WTC11 (cell line): ENCODE measurements around the gene DCD. TPM values are rescaled to one million over a fixed set of nuclear protein-coding genes. Genes with fewer than 3 reads are reported as not detected.

ENCODE experiments used
- ATAC-seq: fragments of 200-7000 bp; cut with Tn5 transposase; 2 replicates; pipeline ENCODE4 v1.10.0; 2021; ENCODE audit warnings: mild to moderate bottlenecking, moderate library complexity
- Bru-seq: library from RNA; stranded (reverse); fragments of 400-500 nt; gene quantifications from one replicate; lab custom pipeline; 2021; lab: Mats Ljungman, UMichigan
- CTCF ChIA-PET: fragments of 300-600 bp; sonication (Branson Sonifier 250); formaldehyde crosslinking; loops from one replicate; lab custom pipeline; 2021; ENCODE audit warnings: antibody characterized with exemption; lab: Charles Lee
- POLR2A ChIA-PET: fragments of 350-600 bp; sonication (Branson Sonifier 250); formaldehyde crosslinking; loops from one replicate; lab custom pipeline; 2021; ENCODE audit warnings: antibody characterized with exemption; lab: Charles Lee
- DNase-seq: peaks from one replicate; pipeline ENCODE4 v3.0.0; 2021; ENCODE audit warnings: low spot score
- H3K27ac Mint-ChIP-seq: 2 replicates; pipeline ENCODE4 v1.8.0; 2021; ENCODE audit warnings: mixed read lengths
- H3K27me3 Mint-ChIP-seq: 2 replicates; pipeline ENCODE4 v1.8.0; 2021; ENCODE audit warnings: low read depth, mild to moderate bottlenecking, moderate library complexity, mixed read lengths
- H3K36me3 Mint-ChIP-seq: 2 replicates; pipeline ENCODE4 v1.8.0; 2021; ENCODE audit warnings: mixed read lengths
- H3K4me1 Mint-ChIP-seq: 2 replicates; pipeline ENCODE4 v1.8.0; 2022; ENCODE audit warnings: mixed read lengths
- H3K4me3 Mint-ChIP-seq: 2 replicates; pipeline ENCODE4 v1.8.0; 2021; ENCODE audit warnings: mild to moderate bottlenecking, moderate library complexity, mixed read lengths
- H3K9me3 Mint-ChIP-seq: 2 replicates; pipeline ENCODE4 v1.8.0; 2021; ENCODE audit warnings: mixed read lengths
- CREM ChIP-seq: sonication (generic); formaldehyde crosslinking; IDR thresholded peaks from 2 replicates; pipeline ENCODE4 v1.8.1; 2022; ENCODE audit warnings: mild to moderate bottlenecking, missing genetic modification reagents, moderate library complexity
- ETV6 ChIP-seq: sonication (generic); formaldehyde crosslinking; IDR thresholded peaks from 2 replicates; pipeline ENCODE4 v1.8.1; 2022; ENCODE audit warnings: mild to moderate bottlenecking, missing genetic modification reagents
- FOXP1 ChIP-seq: sonication (generic); formaldehyde crosslinking; IDR thresholded peaks from 2 replicates; pipeline ENCODE4 v1.8.0; 2022; ENCODE audit warnings: missing genetic modification reagents, mild to moderate bottlenecking, moderate library complexity, borderline replicate concordance
- IRF2 ChIP-seq: sonication (generic); formaldehyde crosslinking; IDR thresholded peaks from 2 replicates; pipeline ENCODE4 v1.8.0; 2022; ENCODE audit warnings: low read depth, missing genetic modification reagents, borderline replicate concordance
- JUN ChIP-seq: sonication (generic); formaldehyde crosslinking; IDR thresholded peaks from 2 replicates; pipeline ENCODE4 v1.8.0; 2023; ENCODE audit warnings: mild to moderate bottlenecking, missing genetic modification reagents
- RORB ChIP-seq: fragments of 250-450 bp; sonication (Bioruptor Pico); IDR thresholded peaks from 2 replicates; pipeline ENCODE4 v1.9.0; 2021; ENCODE audit warnings: mild to moderate bottlenecking
- SMAD3 ChIP-seq: sonication (generic); formaldehyde crosslinking; IDR thresholded peaks from 2 replicates; pipeline ENCODE4 v1.8.0; 2022; ENCODE audit warnings: missing genetic modification reagents, mild to moderate bottlenecking, borderline replicate concordance
- SMAD4 ChIP-seq: sonication (generic); formaldehyde crosslinking; IDR thresholded peaks from 2 replicates; pipeline ENCODE4 v1.8.0; 2022; ENCODE audit warnings: mild to moderate bottlenecking, missing genetic modification reagents
- SOX15 ChIP-seq: fragments of 250-450 bp; sonication (Bioruptor Pico); IDR thresholded peaks from 2 replicates; pipeline ENCODE4 v1.9.0; 2021; ENCODE audit warnings: mild to moderate bottlenecking
- ZNF232 ChIP-seq: sonication (generic); formaldehyde crosslinking; IDR thresholded peaks from 2 replicates; pipeline ENCODE4 v1.8.0; 2022; ENCODE audit warnings: mild to moderate bottlenecking, missing genetic modification reagents
- long read RNA-seq, 3 experiments: library from RNA in 1 of 3; library from capped mRNA in 1 of 3; library from polyadenylated mRNA in 1 of 3; unstranded in 2 of 3; stranded (forward) in 1 of 3; transcript quantifications; one replicate each; pipeline ENCODE4 v2.0.0, GENCODE V29; 2021
- total RNA-seq: library from RNA; stranded (reverse); gene quantifications from 3 replicates; pipeline ENCODE4 v1.2.3, GENCODE V29; 2021
- TF ChIP-seq, protein P1 (sequence below): fragments of 250-450 bp; sonication (Bioruptor Pico); conservative IDR thresholded peaks from 2 replicates; pipeline ENCODE4 v1.9.0; 2021; ENCODE audit warnings: mild to moderate bottlenecking
- TF ChIP-seq, protein P2 (sequence below): fragments of 250-450 bp; sonication (Bioruptor Pico); IDR thresholded peaks from 2 replicates; pipeline ENCODE4 v2.1.2; 2022; ENCODE audit warnings: mild to moderate bottlenecking, moderate library complexity
- TF ChIP-seq, protein P3 (sequence below): sonication (generic); formaldehyde crosslinking; IDR thresholded peaks from 2 replicates; pipeline ENCODE4 v1.8.1; 2023; ENCODE audit warnings: mild to moderate bottlenecking, moderate library complexity, missing genetic modification reagents
- TF ChIP-seq, protein P4 (sequence below): sonication (generic); formaldehyde crosslinking; IDR thresholded peaks from 2 replicates; pipeline ENCODE4 v1.8.0; 2023; ENCODE audit warnings: mild to moderate bottlenecking, missing genetic modification reagents
- TF ChIP-seq, protein P5 (sequence below): sonication (generic); formaldehyde crosslinking; IDR thresholded peaks from 2 replicates; pipeline ENCODE4 v1.8.1; 2023; ENCODE audit warnings: mild to moderate bottlenecking, missing genetic modification reagents, moderate library complexity
- TF ChIP-seq, protein P6 (sequence below): fragments of 200-600 bp; IDR thresholded peaks from 2 replicates; pipeline ENCODE4 v1.8.0; 2022; ENCODE audit warnings: antibody characterized with exemption
- TF ChIP-seq, protein P7 (sequence below): sonication (generic); formaldehyde crosslinking; IDR thresholded peaks from 2 replicates; pipeline ENCODE4 v1.8.1; 2023; ENCODE audit warnings: mild to moderate bottlenecking, missing genetic modification reagents

DCD gene, protein sequence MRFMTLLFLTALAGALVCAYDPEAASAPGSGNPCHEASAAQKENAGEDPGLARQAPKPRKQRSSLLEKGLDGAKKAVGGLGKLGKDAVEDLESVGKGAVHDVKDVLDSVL
- total RNA-seq = not detected in 3 replicates
- not detected for Bru-seq, nascent RNA
- long read RNA-seq, experiment 1 = 0 reads
- long read RNA-seq, experiment 2 = 0 reads
- long read RNA-seq, experiment 3 = 0 reads

DNA sequence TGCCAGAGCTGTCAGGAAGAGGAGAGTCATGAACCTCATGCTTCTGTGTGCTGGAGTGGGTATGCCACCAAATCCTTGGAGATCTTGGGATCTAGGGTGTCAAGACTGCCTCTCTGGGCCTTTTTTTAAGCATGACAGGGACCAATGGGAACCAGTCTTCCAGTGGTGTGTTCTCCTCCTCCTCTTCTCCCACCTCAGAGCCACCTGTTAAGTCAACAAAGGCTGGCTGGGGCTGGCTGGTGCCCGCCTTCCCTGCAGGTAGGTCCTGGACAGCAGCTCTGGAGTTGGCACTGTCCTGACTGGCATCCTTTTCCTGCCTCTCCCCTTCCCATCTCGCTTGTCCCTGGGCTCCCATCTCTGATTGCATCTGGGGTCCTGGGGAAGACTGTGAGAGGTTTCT, at the start of gene DCD:
DCD (minus strand) TSS at position 101 of the 400 bp plus-strand sequence; CDS start at position 39, 62 bp downstream.
- CTCF ChIA-PET = interaction anchor here (2.0 to 2.4 kb wide), 2 partner anchors 10 to 69 kb away, joined by 5 to 10 read pairs; no protein-coding TSS in a partner anchor

DNA sequence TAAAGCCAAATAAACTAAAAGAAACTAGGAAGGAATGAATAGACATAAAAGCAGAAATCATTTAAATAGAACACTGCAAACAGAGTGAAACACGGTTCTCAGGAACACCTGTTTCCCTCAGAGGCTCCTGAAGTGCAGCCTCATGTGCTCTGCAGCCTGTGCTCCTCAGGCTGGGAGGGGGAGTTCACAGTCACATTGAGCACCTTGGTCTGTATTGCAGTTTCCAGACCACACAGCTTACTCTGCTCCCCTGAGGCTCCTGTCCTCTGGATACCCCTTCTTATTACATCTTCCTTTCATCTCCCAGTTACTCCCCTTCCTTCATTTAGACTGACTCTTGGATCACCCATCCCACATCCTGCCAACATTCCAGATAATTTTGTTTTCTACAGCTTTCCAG, 49.7 kb upstream of the DCD start:
- ATAC-seq = peak; percentile 49; the same call in 1 of the 2 replicates
- Mint-ChIP-seq H3K4me3 (no peak overlapping the region), H3K27ac (no peak overlapping the region), H3K4me1 (peaks cover 22% of the 10 kb centered on the region), H3K27me3 (no peaks in the 10 kb centered on the region), H3K9me3 (no peaks in the 10 kb centered on the region), H3K36me3 (no peaks in the 10 kb centered on the region)
- POLR2A ChIA-PET = no interaction called here
- TF ChIP-seq, protein P1, sequence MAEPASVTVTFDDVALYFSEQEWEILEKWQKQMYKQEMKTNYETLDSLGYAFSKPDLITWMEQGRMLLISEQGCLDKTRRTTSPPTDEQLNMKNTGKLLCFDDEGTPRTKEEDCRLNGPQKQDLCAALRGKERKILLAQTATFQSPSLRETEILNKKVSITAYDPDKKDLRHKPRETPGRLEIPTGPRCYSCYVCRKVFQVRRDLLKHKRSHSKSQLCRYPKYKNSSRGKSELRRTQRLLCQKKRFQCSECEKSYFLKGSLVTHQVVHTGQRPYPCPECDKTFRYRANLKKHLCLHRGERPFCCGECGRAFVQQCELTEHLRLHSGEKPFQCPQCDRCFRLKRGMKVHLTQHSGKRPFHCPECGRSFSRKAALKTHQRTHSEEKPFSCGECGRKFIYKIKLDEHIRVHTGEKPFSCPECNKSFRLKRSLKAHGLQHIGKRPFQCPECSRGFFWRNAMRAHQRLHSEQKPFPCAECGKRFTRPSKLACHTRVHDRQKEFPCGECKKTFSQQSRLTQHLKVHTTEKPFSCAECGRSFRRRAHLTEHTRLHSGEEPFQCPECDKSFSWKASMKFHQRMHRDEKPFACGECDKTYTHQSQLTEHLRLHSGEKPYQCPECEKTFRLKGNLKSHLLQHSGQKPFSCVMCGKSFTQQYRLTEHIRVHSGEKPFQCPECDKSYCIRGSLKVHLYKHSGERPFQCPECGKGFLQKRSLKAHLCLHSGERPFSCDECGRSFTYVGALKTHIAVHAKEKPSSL (CRISPR knock-in tag) = no peak
- TF ChIP-seq CREM (CRISPR knock-in tag) (no peak), ZNF232 (CRISPR knock-in tag) (no peak), SOX15 (CRISPR knock-in tag) (no peak), IRF2 (CRISPR knock-in tag) (no peak), JUN (CRISPR knock-in tag) (no peak)
- TF ChIP-seq, protein P2, sequence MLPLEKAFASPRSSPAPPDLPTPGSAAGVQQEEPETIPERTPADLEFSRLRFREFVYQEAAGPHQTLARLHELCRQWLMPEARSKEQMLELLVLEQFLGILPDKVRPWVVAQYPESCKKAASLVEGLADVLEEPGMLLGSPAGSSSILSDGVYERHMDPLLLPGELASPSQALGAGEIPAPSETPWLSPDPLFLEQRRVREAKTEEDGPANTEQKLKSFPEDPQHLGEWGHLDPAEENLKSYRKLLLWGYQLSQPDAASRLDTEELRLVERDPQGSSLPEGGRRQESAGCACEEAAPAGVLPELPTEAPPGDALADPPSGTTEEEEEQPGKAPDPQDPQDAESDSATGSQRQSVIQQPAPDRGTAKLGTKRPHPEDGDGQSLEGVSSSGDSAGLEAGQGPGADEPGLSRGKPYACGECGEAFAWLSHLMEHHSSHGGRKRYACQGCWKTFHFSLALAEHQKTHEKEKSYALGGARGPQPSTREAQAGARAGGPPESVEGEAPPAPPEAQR (CRISPR knock-in tag) = no peak
- TF ChIP-seq, protein P3, sequence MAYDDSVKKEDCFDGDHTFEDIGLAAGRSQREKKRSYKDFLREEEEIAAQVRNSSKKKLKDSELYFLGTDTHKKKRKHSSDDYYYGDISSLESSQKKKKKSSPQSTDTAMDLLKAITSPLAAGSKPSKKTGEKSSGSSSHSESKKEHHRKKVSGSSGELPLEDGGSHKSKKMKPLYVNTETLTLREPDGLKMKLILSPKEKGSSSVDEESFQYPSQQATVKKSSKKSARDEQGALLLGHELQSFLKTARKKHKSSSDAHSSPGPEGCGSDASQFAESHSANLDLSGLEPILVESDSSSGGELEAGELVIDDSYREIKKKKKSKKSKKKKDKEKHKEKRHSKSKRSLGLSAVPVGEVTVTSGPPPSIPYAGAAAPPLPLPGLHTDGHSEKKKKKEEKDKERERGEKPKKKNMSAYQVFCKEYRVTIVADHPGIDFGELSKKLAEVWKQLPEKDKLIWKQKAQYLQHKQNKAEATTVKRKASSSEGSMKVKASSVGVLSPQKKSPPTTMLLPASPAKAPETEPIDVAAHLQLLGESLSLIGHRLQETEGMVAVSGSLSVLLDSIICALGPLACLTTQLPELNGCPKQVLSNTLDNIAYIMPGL (CRISPR knock-in tag) = no peak
- TF ChIP-seq, protein P4, sequence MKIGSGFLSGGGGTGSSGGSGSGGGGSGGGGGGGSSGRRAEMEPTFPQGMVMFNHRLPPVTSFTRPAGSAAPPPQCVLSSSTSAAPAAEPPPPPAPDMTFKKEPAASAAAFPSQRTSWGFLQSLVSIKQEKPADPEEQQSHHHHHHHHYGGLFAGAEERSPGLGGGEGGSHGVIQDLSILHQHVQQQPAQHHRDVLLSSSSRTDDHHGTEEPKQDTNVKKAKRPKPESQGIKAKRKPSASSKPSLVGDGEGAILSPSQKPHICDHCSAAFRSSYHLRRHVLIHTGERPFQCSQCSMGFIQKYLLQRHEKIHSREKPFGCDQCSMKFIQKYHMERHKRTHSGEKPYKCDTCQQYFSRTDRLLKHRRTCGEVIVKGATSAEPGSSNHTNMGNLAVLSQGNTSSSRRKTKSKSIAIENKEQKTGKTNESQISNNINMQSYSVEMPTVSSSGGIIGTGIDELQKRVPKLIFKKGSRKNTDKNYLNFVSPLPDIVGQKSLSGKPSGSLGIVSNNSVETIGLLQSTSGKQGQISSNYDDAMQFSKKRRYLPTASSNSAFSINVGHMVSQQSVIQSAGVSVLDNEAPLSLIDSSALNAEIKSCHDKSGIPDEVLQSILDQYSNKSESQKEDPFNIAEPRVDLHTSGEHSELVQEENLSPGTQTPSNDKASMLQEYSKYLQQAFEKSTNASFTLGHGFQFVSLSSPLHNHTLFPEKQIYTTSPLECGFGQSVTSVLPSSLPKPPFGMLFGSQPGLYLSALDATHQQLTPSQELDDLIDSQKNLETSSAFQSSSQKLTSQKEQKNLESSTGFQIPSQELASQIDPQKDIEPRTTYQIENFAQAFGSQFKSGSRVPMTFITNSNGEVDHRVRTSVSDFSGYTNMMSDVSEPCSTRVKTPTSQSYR (CRISPR knock-in tag) = no peak
- TF ChIP-seq, protein P5, sequence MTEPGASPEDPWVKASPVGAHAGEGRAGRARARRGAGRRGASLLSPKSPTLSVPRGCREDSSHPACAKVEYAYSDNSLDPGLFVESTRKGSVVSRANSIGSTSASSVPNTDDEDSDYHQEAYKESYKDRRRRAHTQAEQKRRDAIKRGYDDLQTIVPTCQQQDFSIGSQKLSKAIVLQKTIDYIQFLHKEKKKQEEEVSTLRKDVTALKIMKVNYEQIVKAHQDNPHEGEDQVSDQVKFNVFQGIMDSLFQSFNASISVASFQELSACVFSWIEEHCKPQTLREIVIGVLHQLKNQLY = no peak
- CTCF ChIA-PET = interaction anchor here (0.6 to 1.6 kb wide), 3 partner anchors 15 to 125 kb away, joined by 3 to 4 read pairs (median 3); no protein-coding TSS in a partner anchor
- no peak for DNase-seq

More for the DNA sequence above, at the start of gene DCD:
- H3K27me3 Mint-ChIP-seq = peaks cover 33% of the 10 kb centered on the region
- H3K4me3 Mint-ChIP-seq = no peak within 1 kb of the TSS
- no peaks in the 10 kb centered on the region for H3K4me1 Mint-ChIP-seq
- no peak within 1 kb of the TSS for H3K27ac Mint-ChIP-seq
- H3K9me3 Mint-ChIP-seq = no peaks in the 10 kb centered on the region
- no peaks in the 10 kb centered on the region for H3K36me3 Mint-ChIP-seq
- ATAC-seq (no peak), DNase-seq (no peak)
- POLR2A ChIA-PET = no interaction called here
- TF ChIP-seq SMAD3 (no peak), FOXP1 (CRISPR knock-in tag) (no peak), ETV6 (CRISPR knock-in tag) (no peak), RORB (no peak), SMAD4 (no peak)
- TF ChIP-seq, protein P6, sequence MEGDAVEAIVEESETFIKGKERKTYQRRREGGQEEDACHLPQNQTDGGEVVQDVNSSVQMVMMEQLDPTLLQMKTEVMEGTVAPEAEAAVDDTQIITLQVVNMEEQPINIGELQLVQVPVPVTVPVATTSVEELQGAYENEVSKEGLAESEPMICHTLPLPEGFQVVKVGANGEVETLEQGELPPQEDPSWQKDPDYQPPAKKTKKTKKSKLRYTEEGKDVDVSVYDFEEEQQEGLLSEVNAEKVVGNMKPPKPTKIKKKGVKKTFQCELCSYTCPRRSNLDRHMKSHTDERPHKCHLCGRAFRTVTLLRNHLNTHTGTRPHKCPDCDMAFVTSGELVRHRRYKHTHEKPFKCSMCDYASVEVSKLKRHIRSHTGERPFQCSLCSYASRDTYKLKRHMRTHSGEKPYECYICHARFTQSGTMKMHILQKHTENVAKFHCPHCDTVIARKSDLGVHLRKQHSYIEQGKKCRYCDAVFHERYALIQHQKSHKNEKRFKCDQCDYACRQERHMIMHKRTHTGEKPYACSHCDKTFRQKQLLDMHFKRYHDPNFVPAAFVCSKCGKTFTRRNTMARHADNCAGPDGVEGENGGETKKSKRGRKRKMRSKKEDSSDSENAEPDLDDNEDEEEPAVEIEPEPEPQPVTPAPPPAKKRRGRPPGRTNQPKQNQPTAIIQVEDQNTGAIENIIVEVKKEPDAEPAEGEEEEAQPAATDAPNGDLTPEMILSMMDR = no peak
- TF ChIP-seq, protein P7, sequence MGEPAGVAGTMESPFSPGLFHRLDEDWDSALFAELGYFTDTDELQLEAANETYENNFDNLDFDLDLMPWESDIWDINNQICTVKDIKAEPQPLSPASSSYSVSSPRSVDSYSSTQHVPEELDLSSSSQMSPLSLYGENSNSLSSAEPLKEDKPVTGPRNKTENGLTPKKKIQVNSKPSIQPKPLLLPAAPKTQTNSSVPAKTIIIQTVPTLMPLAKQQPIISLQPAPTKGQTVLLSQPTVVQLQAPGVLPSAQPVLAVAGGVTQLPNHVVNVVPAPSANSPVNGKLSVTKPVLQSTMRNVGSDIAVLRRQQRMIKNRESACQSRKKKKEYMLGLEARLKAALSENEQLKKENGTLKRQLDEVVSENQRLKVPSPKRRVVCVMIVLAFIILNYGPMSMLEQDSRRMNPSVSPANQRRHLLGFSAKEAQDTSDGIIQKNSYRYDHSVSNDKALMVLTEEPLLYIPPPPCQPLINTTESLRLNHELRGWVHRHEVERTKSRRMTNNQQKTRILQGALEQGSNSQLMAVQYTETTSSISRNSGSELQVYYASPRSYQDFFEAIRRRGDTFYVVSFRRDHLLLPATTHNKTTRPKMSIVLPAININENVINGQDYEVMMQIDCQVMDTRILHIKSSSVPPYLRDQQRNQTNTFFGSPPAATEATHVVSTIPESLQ (CRISPR knock-in tag) = no peak
- TF ChIP-seq, protein P1 (CRISPR knock-in tag) = no peak
